Neural crest cell (in vitro differentiated cells): ENCODE results near the gene MT1F. TPM values are rescaled to one million over a fixed set of nuclear protein-coding genes. Genes with fewer than 3 reads are reported as not detected.
A peak's percentile ranks its signal among the peaks of the same experiment; 100 is the strongest.

Experiments used
- DNase-seq: peaks from one replicate; pipeline ENCODE4 v3.0.0; 2021; ENCODE audit warnings: low read depth, mixed read lengths, low spot score
- H3K27ac Mint-ChIP-seq: one replicate; pipeline ENCODE4 v1.8.0; 2021; ENCODE audit warnings: mild to moderate bottlenecking, mixed read lengths; ENCODE audit not compliant: unreplicated experiment
- H3K27me3 Mint-ChIP-seq: 2 replicates; pipeline ENCODE4 v1.8.0; 2021; ENCODE audit warnings: low read depth, mild to moderate bottlenecking, mixed read lengths
- H3K36me3 Mint-ChIP-seq: 2 replicates; pipeline ENCODE4 v1.8.0; 2021; ENCODE audit warnings: low read depth, mild to moderate bottlenecking, mixed read lengths
- H3K4me1 Mint-ChIP-seq: 2 replicates; pipeline ENCODE4 v1.8.0; 2021; ENCODE audit warnings: mixed read lengths
- H3K4me3 Mint-ChIP-seq: one replicate; pipeline ENCODE4 v1.8.0; 2021; ENCODE audit warnings: mild to moderate bottlenecking, mixed read lengths
- H3K9me3 Mint-ChIP-seq: 2 replicates; pipeline ENCODE4 v1.8.0; 2021; ENCODE audit warnings: mixed read lengths
- total RNA-seq: library from RNA; stranded (reverse); gene quantifications from 2 replicates; pipeline ENCODE4 v1.2.1, GENCODE V29; 2021
- TF ChIP-seq, protein P1 (sequence below): fragments of 200-600 bp; sonication (generic); conservative IDR thresholded peaks from 2 replicates; pipeline ENCODE4 v1.5.0; 2021; ENCODE audit warnings: antibody characterized with exemption, mild to moderate bottlenecking

MT1F gene
- total RNA-seq, 1 donor from 2014 or later = 1.5 TPM

DNA sequence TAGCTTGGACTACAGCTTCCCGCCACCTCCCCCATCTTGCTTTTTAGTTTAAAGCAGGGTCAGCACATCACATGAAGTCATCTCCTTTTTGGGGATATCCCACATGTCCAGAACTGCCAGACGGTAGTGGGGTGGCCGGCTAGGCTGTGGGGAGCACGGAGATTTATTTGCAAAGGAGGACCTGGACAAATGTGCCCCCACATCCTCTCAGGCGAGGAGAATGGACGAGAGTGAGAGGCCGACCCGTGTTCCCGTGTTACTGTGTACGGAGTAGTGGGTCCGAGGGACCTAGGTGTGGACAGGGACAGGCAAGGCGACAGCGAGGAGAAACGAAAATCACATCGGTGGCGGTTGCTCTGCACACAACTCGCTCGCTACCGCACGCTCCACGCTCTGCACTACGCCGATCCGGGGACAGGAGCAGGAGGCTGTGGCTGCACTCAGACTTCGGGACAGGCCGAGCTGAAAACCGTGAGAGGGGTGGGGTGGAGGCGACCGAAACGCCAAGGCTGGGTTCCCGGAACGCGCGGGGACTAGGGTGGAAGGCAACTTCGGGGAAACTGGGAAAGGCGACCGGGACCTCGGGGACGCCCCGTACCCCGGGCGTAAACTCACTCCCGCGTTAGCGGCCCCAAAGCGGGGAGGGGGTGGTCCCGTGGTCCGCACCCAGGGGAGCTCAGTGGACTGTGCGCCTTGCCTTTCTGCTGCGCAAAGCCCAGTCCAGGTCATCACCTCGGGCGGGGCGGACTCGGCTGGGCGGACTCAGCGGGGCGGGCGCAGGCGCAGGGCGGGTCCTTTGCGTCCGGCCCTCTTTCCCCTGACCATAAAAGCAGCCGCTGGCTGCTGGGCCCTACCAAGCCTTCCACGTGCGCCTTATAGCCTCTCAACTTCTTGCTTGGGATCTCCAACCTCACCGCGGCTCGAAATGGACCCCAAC, 19.7 kb upstream of the MT1F start, which contains the start of gene MT1A:
Gene MT1A, plus strand, starts transcription at position 853 of the 937 bp plus-strand sequence. Its CDS starts 73 bp downstream, at position 926.
- peaks cover 99% of the 10 kb centered on the region for H3K27me3 Mint-ChIP-seq
- peaks cover 6% of the 10 kb centered on the region for H3K4me1 Mint-ChIP-seq
- no peaks in the 10 kb centered on the region for H3K9me3 Mint-ChIP-seq
- TF ChIP-seq, protein P1, sequence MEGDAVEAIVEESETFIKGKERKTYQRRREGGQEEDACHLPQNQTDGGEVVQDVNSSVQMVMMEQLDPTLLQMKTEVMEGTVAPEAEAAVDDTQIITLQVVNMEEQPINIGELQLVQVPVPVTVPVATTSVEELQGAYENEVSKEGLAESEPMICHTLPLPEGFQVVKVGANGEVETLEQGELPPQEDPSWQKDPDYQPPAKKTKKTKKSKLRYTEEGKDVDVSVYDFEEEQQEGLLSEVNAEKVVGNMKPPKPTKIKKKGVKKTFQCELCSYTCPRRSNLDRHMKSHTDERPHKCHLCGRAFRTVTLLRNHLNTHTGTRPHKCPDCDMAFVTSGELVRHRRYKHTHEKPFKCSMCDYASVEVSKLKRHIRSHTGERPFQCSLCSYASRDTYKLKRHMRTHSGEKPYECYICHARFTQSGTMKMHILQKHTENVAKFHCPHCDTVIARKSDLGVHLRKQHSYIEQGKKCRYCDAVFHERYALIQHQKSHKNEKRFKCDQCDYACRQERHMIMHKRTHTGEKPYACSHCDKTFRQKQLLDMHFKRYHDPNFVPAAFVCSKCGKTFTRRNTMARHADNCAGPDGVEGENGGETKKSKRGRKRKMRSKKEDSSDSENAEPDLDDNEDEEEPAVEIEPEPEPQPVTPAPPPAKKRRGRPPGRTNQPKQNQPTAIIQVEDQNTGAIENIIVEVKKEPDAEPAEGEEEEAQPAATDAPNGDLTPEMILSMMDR = no peak
- no peak within 1 kb of the TSS for H3K27ac Mint-ChIP-seq
- H3K4me3 Mint-ChIP-seq = peak within 1 kb of the TSS; percentile 68
- no peaks in the 10 kb centered on the region for H3K36me3 Mint-ChIP-seq
- DNase-seq = no peak

DNA sequence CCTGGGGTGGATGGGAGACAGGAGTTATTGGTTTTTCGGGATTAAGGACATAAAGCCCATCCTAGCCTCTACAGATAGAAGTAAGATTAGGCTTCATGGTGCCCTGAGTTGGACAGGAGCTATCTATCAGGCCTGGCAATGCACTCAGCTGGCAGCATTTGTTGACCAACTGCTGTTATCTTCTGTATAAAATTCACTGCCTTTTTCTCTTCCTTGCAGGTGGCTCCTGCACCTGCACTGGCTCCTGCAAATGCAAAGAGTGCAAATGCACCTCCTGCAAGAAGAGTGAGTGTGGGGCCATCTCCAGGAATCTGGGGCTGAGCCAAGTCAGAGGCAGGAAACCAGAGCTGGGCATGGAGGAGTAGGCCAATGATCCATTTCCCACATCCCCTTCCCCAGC, 18.7 kb upstream of the MT1F start:
- peaks cover 99% of the 10 kb centered on the region for H3K27me3 Mint-ChIP-seq

GRCh38 chr16:56640076-56640475, 17.7 kb upstream of the MT1F start:
- Mint-ChIP-seq H3K27ac (no peak overlapping the region), H3K9me3 (no peaks in the 10 kb centered on the region), H3K4me1 (peaks cover 6% of the 10 kb centered on the region), H3K4me3 (no peak overlapping the region), H3K27me3 (peaks cover 99% of the 10 kb centered on the region), H3K36me3 (no peaks in the 10 kb centered on the region)
- DNase-seq = no peak
- TF ChIP-seq, protein P1 = no peak

More for the DNA sequence above, 18.7 kb upstream of the MT1F start:
- H3K9me3 Mint-ChIP-seq = no peaks in the 10 kb centered on the region
- H3K4me3 Mint-ChIP-seq = no peak overlapping the region
- H3K27ac Mint-ChIP-seq = no peak overlapping the region
- H3K4me1 Mint-ChIP-seq = peaks cover 6% of the 10 kb centered on the region
- no peaks in the 10 kb centered on the region for H3K36me3 Mint-ChIP-seq
- DNase-seq = no peak
- TF ChIP-seq, protein P1 = no peak

- peaks cover 6% of the 10 kb centered on the region for H3K4me1 Mint-ChIP-seq
- no peak for DNase-seq
- H3K27ac Mint-ChIP-seq = no peak overlapping the region
- no peak overlapping the region for H3K4me3 Mint-ChIP-seq
- peaks cover 100% of the 10 kb centered on the region for H3K27me3 Mint-ChIP-seq
- TF ChIP-seq, protein P1 = no peak
- no peaks in the 10 kb centered on the region for H3K9me3 Mint-ChIP-seq
- H3K36me3 Mint-ChIP-seq = no peaks in the 10 kb centered on the region
Measured at GRCh38 chr16:56641166-56641565, 16.6 kb upstream of the MT1F start.

- Mint-ChIP-seq H3K27ac (no peak overlapping the region), H3K4me1 (no peaks in the 10 kb centered on the region), H3K9me3 (no peaks in the 10 kb centered on the region), H3K36me3 (no peaks in the 10 kb centered on the region), H3K4me3 (no peak overlapping the region), H3K27me3 (peaks cover 99% of the 10 kb centered on the region)
- DNase-seq = no peak
- TF ChIP-seq, protein P1 = peak; percentile 35
Measured at GRCh38 chr16:56643080-56643778, 14.5 kb upstream of the MT1F start.
